Stimulated activated CD4-positive, alpha-beta T cell treated with anti-CD3 and anti-CD28 coated beads, Interleukin-1b, Interleukin-23, amount 100 ng/mL, for 4 hours (primary cell): ENCODE results near the gene TGFB3.
"Not testable (repeated sequence)": the region's sequence is repeated elsewhere in the genome, so short reads cannot be mapped to it uniquely, and the experiment has no call there.

Experiments used
- DNase-seq, 2 donors: peaks; one replicate each; pipeline ENCODE4 v3.0.0-alpha.2; 2020; ENCODE audit warnings: low read depth in 2 of 2

Gene TGFB3

GRCh38 chr14:75960231-75960630 is 21.6 kb downstream of the TGFB3 start:
- no peak for DNase-seq

- DNase-seq, result no peak
These were observed 22.8 kb downstream of the TGFB3 start for GRCh38 chr14:75959031-75959430.

- DNase-seq, result no peak
These were observed 29.3 kb downstream of the TGFB3 start for GRCh38 chr14:75952489-75952888.

GRCh38 chr14:75946785-75947184 is 35.0 kb downstream of the TGFB3 start:
- no peak for DNase-seq

- DNase-seq, result no peak
These were observed 37.1 kb downstream of the TGFB3 start for GRCh38 chr14:75944607-75945241.

- DNase-seq, result no peak
These were observed 40.8 kb downstream of the TGFB3 start for GRCh38 chr14:75941030-75941429.

GRCh38 chr14:75939200-75939599 is 42.6 kb downstream of the TGFB3 start:
- no peak for DNase-seq

GRCh38 chr14:75934998-75935628 is 46.7 kb downstream of the TGFB3 start:
- no peak for DNase-seq

- DNase-seq, result no peak
These were observed 48.0 kb downstream of the TGFB3 start for GRCh38 chr14:75933712-75934296.

GRCh38 chr14:75928690-75929181 is 53.1 kb downstream of the TGFB3 start:
- DNase-seq, result no peak

- no peak for DNase-seq
These were observed 54.2 kb downstream of the TGFB3 start for GRCh38 chr14:75927564-75928087.

GRCh38 chr14:75926431-75927115 is 55.2 kb downstream of the TGFB3 start:
- DNase-seq, result no peak

- DNase-seq, result not testable (repeated sequence)
These were observed 56.5 kb downstream of the TGFB3 start for GRCh38 chr14:75925141-75925840.

GRCh38 chr14:75920421-75920820 is 61.4 kb downstream of the TGFB3 start:
- not testable (repeated sequence) for DNase-seq

- DNase-seq, result no peak
These were observed 63.9 kb downstream of the TGFB3 start for GRCh38 chr14:75917946-75918335.

- DNase-seq, result no peak
These were observed 64.4 kb downstream of the TGFB3 start for GRCh38 chr14:75917322-75917945.

- DNase-seq, result no peak
These were observed 66.8 kb downstream of the TGFB3 start for GRCh38 chr14:75915045-75915444.

- DNase-seq, result no peak
These were observed 68.6 kb downstream of the TGFB3 start for GRCh38 chr14:75913183-75913582.

GRCh38 chr14:75911883-75912282 is 69.9 kb downstream of the TGFB3 start:
- no peak for DNase-seq

GRCh38 chr14:75910048-75910447 is 71.7 kb downstream of the TGFB3 start:
- no peak for DNase-seq

- DNase-seq, result no peak
These were observed 72.2 kb downstream of the TGFB3 start for GRCh38 chr14:75909630-75910029.
